HG02943 (cell line): ENCODE results near the gene F7.

Experiments used
- ATAC-seq: cut with Tn5 transposase; IDR thresholded peaks from one replicate; pipeline ENCODE4 v1.9.1; 2021; ENCODE audit warnings: mild to moderate bottlenecking, low read depth, moderate library complexity; ENCODE audit not compliant: unreplicated experiment

Gene F7

DNA sequence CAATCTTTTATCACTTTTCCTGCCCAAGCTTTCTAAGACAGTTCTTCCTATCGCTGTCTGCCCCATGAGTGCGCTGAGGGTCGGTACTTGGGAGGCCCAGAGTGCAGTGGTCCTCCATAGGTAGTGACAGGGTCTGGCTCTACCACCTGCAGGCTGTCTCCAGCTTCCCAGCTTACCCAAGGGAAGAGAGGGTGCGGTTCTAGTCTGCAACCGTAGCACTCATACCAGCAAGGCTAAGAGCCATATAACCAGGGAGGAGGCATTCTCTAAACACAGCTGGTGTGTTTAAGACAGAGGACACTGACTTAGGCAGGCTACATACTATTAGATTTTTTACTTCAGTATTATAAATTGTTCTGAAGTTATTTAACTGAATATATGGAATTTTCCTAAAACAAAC, 61.1 kb downstream of the F7 start:
- ATAC-seq = no peak

DNA sequence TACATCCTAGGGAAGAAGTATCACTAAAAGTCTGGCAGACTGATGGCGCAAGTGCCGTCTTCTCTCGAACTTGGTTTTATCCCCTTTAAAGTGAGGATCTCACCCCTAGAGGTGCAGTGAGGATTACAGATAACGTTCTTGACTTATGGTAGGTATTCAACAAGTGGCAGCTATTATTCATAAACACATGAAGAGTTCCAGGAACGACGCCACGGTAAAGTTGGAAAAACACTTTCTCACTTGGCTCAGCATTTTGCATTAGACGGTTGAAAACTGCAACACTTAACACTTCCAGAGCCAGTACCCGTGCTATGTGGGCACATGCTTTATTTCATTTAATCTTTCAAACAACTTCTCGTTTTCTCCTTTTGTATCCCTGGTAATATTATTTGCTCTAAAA, 61.6 kb downstream of the F7 start:
- no peak for ATAC-seq

DNA sequence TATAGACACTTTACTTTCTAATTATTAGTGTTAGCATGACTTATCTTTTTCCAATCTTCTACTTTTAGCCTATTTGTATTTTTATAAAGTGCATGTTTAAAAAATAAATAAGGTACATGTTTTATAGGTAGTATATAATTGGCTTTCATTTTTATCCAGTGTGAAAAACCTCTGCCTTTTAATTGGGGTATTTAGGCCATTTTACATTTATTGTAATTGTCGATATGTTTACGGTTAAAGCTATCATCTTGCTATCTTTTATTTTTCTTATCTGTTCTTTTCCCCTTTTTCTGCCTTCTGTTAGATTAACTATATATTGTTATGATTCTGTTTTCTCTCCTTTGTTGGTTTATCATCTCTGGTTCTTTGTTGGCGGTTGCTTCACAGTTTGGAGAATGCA, 62.0 kb downstream of the F7 start:
- no peak for ATAC-seq

DNA sequence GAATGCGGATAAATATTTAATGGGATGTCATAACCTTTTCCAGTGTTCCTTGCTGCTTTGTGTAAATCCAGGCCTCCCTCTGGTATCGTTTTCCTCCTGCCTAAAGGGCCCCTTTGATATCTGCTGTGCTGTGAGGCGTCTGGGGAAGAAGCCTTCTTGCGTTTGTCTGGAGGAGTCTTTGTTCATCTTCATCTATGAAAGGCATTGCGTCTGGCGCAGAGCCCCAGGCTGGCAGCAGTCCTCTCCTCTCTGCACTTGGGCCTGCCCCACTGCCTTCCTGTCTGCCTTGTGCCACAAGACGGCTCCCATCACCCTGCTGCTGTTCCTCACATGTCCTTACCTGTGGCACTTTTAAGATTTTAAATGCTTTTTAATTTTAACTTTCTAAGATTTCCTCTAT, 62.6 kb downstream of the F7 start:
- no peak for ATAC-seq

DNA sequence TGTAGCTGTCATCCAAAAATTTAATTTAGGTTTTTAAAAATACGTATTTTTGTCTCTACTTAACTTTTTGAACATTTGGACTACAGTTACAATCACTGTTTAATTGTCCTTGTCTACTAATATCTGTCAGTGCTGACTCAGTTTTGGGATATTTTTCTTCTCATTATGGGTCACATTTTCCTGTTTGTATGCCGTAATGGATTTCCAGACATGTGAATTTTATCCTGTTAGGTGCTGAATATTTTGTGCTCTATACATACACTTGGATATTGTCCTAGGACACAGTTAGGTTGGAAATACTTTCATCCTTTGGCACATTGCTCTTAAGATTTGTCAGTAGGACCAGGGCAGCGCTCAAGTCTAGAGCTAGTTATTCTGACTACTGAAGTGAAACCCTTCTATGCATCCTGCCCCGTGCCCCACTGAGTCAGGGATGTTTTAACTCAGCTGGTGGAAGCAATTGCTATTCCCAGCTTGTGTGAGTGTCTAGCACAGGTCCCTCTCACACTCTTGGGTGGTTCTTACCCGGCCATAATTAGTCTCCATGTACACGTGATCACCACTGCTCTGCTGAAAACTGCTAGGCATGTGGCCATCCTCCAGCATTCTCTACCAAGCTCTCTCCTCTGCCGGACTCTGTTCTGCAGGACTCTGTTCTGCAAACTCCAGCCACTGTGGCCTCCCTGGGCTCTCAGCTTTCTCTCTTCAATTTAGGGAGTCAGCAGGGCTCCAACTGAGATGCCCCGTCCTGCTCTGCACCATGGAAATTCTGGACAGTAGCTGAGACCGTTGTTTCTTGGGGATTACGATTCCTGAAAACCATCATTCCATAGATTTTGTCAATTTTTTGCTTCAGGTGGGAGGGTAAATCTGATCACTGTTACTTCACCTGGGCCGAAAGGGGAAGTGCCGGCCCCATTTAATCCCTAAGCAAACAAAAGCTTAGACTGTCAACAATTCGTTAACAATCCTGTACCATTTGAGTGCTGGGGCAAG, 64.0 kb downstream of the F7 start:
- no peak for ATAC-seq
